Measurements from ENCODE around the gene ACTN4. TPM values are rescaled to one million over a fixed set of nuclear protein-coding genes. Genes with fewer than 3 reads are reported as not detected.

Gene ACTN4
- total and polyA plus RNA-seq, 2 of the 4 experiments (the other 2 are of a cell fraction): 541 to 659 TPM

DNA sequence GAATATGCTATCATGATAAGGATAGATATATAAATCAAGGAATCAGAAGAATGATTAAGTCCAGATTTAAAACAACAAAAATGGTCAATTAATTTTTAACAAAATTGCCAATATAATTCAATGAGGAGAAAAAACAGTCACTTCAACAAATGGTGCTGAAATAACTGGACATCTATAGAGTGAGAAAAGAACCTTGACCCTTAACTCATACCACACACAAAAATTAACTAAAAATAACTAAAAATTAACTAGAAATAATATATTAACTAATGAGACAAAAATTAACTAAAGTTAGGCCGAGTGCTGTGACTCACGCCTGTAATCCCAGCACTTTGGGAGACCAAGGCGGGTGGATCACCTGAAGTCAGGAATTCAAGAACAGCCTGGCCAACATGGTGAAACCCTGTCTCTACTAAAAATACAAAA, 116.4 kb downstream of the ACTN4 start:
- ChIA-PET POLR2A (ENCODE audit: unreplicated experiment) (no interaction called here), CTCF (no interaction called here)
- Histone ChIP-seq H2AK9ac (replicated peaks; ENCODE audit: low read depth, low read length, poor library complexity) (no peak overlapping the region), H3K27ac (ENCODE audit: insufficient read depth, low read length) (no peak overlapping the region), H3K4me1 (ENCODE audit: control insufficient read depth, insufficient read depth, low read length) (no peaks in the 10 kb centered on the region), H2BK5ac (ENCODE audit: low read depth, low read length, poor library complexity, severe bottlenecking) (no peak overlapping the region), H3K9ac (ENCODE audit: low read depth, low read length) (no peak overlapping the region), H2AFZ (replicated peaks; ENCODE audit: low read length, poor library complexity) (no peak overlapping the region), H3K9me3 (ENCODE audit: control insufficient read depth, insufficient read depth, low read length) (no peaks in the 10 kb centered on the region), H2AK5ac (ENCODE audit: low read depth, low read length) (no peak overlapping the region), H3K79me1 (ENCODE audit: low read depth in 1 of 2, low read length in 2 of 2) (no peaks in the 10 kb centered on the region), H3K27me3 (ENCODE audit: control insufficient read depth, insufficient read depth, low read length) (0 out of 2 replicates have a peak, but pooled peaks cover 1% of the 10 kb centered on the region), H3K23ac (ENCODE audit: low read depth, low read length) (no peak overlapping the region), H3K14ac (replicated peaks; ENCODE audit: low read depth, low read length) (no peak overlapping the region), H3K18ac (ENCODE audit: low read depth, low read length) (no peak overlapping the region), H3K4me3 (ENCODE audit: insufficient read depth, low read depth, low read length) (no peak overlapping the region), H3K36me3 (ENCODE audit: control insufficient read depth, insufficient read depth, low read length) (no peaks in the 10 kb centered on the region), H4K20me1 (ENCODE audit: insufficient read depth, low read length) (no peaks in the 10 kb centered on the region), H3K4ac (ENCODE audit: low read depth, low read length) (no peak overlapping the region), H4K8ac (ENCODE audit: low read depth in 2 of 2, low read length in 2 of 2) (no peak overlapping the region), H4K91ac (ENCODE audit: insufficient read depth, low read depth, low read length) (no peak overlapping the region), H3K56ac (ENCODE audit: extremely low read depth, insufficient read depth, low read length) (no peak overlapping the region), H2BK20ac (ENCODE audit: low read depth, low read length) (no peak overlapping the region), H2BK15ac (ENCODE audit: low read depth, low read length) (no peak overlapping the region), H2BK120ac (ENCODE audit: low read depth, low read length) (no peak overlapping the region), H4K5ac (ENCODE audit: low read depth, low read length) (no peak overlapping the region), H3K4me2 (ENCODE audit: low read depth, low read length) (no peak overlapping the region), H3K9me1 (ENCODE audit: insufficient read depth, low read length) (no peaks in the 10 kb centered on the region)
- BruUV-seq (replicated peaks): no TSS peak
- ATAC-seq (ENCODE audit: low read depth) (no peak), DNase-seq (no peak)
- intact Hi-C loops (cut with micrococcal nuclease): no loop called here
- TF ChIP-seq RFX5 (IDR thresholded peaks at IDR 0.05; ENCODE audit: low read depth, low read length) (no peak), NFE2L2 (IDR thresholded peaks at IDR 0.05; ENCODE audit: low read depth, low read length) (no peak), CTCF (conservative IDR thresholded peaks at IDR 0.05; ENCODE audit: low read depth, low read length) (no peak), SMC3 (IDR thresholded peaks at IDR 0.05; ENCODE audit: low read depth, low read length) (no peak), MAFK (IDR thresholded peaks at IDR 0.05; ENCODE audit: low read depth, low read length) (no peak)
- in situ Hi-C loops (cut with MboI; ENCODE audit: low sequenced_read_pairs): no loop called here
- 90% methylated on average over 2 of the region's 3 CpGs; no CpG with 5 or more reads in 1 of the 2 experiments for WGBS, 2 experiments (ENCODE audit: extremely low coverage in 2 of 2, insufficient read length in 1 of 2)
- dilution Hi-C loops (cut with HindIII; ENCODE audit: low sequenced_read_pairs, unreplicated experiment): no loop called here

Measured in IMR-90 (cell line).